ENCODE measurements around the gene TNFSF12. TPM values are rescaled to one million over a fixed set of nuclear protein-coding genes. Genes with fewer than 3 reads are reported as not detected.

The TNFSF12 gene
- total and polyA plus RNA-seq, 9 of the 15 experiments (the other 6 are each of a cell fraction or from before 2014, with no cell fraction given), result 0.03 to 0.95 (median 0.19) TPM; not detected in 3

DNA sequence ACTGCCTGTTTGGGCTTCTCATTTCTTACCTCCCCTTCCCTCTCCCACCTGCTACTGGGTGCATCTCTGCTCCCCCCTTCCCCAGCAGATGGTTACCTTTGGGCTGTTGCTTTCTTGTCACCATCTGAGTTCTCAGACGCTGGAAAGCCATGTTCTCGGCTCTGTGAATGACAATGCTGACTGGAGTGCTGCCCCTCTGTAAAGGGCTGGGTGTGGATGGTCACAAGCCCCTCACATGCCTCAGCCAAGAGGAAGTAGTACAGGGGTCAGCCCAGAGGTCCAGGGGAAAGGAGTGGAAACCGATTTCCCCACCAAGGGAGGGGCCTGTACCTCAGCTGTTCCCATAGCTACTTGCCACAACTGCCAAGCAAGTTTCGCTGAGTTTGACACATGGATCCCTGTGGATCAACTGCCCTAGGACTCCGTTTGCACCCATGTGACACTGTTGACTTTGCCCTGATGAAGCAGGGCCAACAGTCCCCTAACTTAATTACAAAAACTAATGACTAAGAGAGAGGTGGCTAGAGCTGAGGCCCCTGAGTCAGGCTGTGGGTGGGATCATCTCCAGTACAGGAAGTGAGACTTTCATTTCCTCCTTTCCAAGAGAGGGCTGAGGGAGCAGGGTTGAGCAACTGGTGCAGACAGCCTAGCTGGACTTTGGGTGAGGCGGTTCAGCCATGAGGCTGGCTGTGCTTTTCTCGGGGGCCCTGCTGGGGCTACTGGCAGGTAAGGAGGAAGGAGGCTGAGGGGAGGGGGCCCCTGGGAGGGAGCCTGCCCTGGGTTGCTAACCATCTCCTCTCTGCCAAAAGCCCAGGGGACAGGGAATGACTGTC, 30.4 kb downstream of the TNFSF12 start, which contains the start of gene CD68 (continued):
- TF ChIP-seq, protein P1, sequence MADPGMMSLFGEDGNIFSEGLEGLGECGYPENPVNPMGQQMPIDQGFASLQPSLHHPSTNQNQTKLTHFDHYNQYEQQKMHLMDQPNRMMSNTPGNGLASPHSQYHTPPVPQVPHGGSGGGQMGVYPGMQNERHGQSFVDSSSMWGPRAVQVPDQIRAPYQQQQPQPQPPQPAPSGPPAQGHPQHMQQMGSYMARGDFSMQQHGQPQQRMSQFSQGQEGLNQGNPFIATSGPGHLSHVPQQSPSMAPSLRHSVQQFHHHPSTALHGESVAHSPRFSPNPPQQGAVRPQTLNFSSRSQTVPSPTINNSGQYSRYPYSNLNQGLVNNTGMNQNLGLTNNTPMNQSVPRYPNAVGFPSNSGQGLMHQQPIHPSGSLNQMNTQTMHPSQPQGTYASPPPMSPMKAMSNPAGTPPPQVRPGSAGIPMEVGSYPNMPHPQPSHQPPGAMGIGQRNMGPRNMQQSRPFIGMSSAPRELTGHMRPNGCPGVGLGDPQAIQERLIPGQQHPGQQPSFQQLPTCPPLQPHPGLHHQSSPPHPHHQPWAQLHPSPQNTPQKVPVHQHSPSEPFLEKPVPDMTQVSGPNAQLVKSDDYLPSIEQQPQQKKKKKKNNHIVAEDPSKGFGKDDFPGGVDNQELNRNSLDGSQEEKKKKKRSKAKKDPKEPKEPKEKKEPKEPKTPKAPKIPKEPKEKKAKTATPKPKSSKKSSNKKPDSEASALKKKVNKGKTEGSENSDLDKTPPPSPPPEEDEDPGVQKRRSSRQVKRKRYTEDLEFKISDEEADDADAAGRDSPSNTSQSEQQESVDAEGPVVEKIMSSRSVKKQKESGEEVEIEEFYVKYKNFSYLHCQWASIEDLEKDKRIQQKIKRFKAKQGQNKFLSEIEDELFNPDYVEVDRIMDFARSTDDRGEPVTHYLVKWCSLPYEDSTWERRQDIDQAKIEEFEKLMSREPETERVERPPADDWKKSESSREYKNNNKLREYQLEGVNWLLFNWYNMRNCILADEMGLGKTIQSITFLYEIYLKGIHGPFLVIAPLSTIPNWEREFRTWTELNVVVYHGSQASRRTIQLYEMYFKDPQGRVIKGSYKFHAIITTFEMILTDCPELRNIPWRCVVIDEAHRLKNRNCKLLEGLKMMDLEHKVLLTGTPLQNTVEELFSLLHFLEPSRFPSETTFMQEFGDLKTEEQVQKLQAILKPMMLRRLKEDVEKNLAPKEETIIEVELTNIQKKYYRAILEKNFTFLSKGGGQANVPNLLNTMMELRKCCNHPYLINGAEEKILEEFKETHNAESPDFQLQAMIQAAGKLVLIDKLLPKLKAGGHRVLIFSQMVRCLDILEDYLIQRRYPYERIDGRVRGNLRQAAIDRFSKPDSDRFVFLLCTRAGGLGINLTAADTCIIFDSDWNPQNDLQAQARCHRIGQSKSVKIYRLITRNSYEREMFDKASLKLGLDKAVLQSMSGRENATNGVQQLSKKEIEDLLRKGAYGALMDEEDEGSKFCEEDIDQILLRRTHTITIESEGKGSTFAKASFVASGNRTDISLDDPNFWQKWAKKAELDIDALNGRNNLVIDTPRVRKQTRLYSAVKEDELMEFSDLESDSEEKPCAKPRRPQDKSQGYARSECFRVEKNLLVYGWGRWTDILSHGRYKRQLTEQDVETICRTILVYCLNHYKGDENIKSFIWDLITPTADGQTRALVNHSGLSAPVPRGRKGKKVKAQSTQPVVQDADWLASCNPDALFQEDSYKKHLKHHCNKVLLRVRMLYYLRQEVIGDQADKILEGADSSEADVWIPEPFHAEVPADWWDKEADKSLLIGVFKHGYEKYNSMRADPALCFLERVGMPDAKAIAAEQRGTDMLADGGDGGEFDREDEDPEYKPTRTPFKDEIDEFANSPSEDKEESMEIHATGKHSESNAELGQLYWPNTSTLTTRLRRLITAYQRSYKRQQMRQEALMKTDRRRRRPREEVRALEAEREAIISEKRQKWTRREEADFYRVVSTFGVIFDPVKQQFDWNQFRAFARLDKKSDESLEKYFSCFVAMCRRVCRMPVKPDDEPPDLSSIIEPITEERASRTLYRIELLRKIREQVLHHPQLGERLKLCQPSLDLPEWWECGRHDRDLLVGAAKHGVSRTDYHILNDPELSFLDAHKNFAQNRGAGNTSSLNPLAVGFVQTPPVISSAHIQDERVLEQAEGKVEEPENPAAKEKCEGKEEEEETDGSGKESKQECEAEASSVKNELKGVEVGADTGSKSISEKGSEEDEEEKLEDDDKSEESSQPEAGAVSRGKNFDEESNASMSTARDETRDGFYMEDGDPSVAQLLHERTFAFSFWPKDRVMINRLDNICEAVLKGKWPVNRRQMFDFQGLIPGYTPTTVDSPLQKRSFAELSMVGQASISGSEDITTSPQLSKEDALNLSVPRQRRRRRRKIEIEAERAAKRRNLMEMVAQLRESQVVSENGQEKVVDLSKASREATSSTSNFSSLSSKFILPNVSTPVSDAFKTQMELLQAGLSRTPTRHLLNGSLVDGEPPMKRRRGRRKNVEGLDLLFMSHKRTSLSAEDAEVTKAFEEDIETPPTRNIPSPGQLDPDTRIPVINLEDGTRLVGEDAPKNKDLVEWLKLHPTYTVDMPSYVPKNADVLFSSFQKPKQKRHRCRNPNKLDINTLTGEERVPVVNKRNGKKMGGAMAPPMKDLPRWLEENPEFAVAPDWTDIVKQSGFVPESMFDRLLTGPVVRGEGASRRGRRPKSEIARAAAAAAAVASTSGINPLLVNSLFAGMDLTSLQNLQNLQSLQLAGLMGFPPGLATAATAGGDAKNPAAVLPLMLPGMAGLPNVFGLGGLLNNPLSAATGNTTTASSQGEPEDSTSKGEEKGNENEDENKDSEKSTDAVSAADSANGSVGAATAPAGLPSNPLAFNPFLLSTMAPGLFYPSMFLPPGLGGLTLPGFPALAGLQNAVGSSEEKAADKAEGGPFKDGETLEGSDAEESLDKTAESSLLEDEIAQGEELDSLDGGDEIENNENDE (IDR thresholded peaks at IDR 0.05; ENCODE audit: low read depth, low read length), result peak; percentile 48
- TF ChIP-seq ZNF133 (CRISPR knock-in tag; IDR thresholded peaks at IDR 0.05) (no peak), POLR2AphosphoS2 (IDR thresholded peaks at IDR 0.05; ENCODE audit: low read length) (peak; percentile 100), CHD4 (IDR thresholded peaks at IDR 0.05; ENCODE audit: insufficient read depth, insufficient replicate concordance, low read depth, low read length, poor library complexity, severe bottlenecking) (no peak), DPF2 (IDR thresholded peaks at IDR 0.05) (peak; percentile 54; the same call in 1 of the 2 replicates), SETDB1 (IDR thresholded peaks at IDR 0.05; ENCODE audit: low read length) (no peak), MYC (IDR thresholded peaks at IDR 0.05; ENCODE audit: low read depth, low read length) (no peak), MYC (CRISPR knock-in tag; IDR thresholded peaks at IDR 0.05; ENCODE audit: borderline replicate concordance, low read depth) (0 out of 2 replicates have a peak, but pooled peaks have one; percentile 21), TAF15 (IDR thresholded peaks at IDR 0.05; ENCODE audit: low read depth, low read length) (no peak), CEBPB (tag; IDR thresholded peaks at IDR 0.05) (peak; percentile 89), ZNF561 (CRISPR knock-in tag; conservative IDR thresholded peaks at IDR 0.05) (peak; percentile 38; the same call in 1 of the 2 replicates), POLR2A (conservative IDR thresholded peaks at IDR 0.05) (peak; percentile 94)
- TF ChIP-seq, protein P2, sequence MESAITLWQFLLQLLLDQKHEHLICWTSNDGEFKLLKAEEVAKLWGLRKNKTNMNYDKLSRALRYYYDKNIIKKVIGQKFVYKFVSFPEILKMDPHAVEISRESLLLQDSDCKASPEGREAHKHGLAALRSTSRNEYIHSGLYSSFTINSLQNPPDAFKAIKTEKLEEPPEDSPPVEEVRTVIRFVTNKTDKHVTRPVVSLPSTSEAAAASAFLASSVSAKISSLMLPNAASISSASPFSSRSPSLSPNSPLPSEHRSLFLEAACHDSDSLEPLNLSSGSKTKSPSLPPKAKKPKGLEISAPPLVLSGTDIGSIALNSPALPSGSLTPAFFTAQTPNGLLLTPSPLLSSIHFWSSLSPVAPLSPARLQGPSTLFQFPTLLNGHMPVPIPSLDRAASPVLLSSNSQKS (CRISPR knock-in tag; IDR thresholded peaks at IDR 0.05), result no peak
- TF ChIP-seq, protein P3, sequence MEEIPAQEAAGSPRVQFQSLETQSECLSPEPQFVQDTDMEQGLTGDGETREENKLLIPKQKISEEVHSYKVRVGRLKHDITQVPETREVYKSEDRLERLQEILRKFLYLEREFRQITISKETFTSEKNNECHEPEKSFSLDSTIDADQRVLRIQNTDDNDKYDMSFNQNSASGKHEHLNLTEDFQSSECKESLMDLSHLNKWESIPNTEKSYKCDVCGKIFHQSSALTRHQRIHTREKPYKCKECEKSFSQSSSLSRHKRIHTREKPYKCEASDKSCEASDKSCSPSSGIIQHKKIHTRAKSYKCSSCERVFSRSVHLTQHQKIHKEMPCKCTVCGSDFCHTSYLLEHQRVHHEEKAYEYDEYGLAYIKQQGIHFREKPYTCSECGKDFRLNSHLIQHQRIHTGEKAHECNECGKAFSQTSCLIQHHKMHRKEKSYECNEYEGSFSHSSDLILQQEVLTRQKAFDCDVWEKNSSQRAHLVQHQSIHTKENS (CRISPR knock-in tag; IDR thresholded peaks at IDR 0.05), result 0 out of 2 replicates have a peak, but pooled peaks have one; percentile 9
